ENCODE data around the gene IL37. TPM values are rescaled to one million over a fixed set of nuclear protein-coding genes. Genes with fewer than 3 reads are reported as not detected.

Gene IL37
- total RNA-seq, 1 experiment from 2014 or later, result not detected

- H3K36me3 Mint-ChIP-seq (ENCODE audit: insufficient read depth in 1 of 3, low read depth in 3 of 3), result no peaks in the 10 kb centered on the region
- no peak overlapping the region for H2BK20ac ChIP-seq (ENCODE audit: low read depth, low read length, poor library complexity, severe bottlenecking)
- peak overlapping the region; percentile 71 for H2AFZ ChIP-seq (ENCODE audit: low read length)
- WGBS (ENCODE audit: extremely low coverage, insufficient read length, low lambda C conversion rate), result no CpG with 5 or more reads among the region's 14 CpGs
- H3K27ac ChIP-seq (ENCODE audit: insufficient read length, low read depth, low read length), result no peak overlapping the region
- no peak overlapping the region for H2BK120ac ChIP-seq (ENCODE audit: low read depth, low read length, poor library complexity, severe bottlenecking)
- H3K9ac ChIP-seq (ENCODE audit: extremely low read depth, insufficient read length, low read length), result no peak overlapping the region
- no peak overlapping the region for H3K18ac ChIP-seq (ENCODE audit: insufficient read length, low read depth, low read length)
- no peak overlapping the region for H4K91ac ChIP-seq (ENCODE audit: insufficient read length, low read depth, low read length)
- peak; percentile 55 for TF ChIP-seq CTCF (conservative IDR thresholded peaks at IDR 0.05)
- H3K23me2 ChIP-seq (ENCODE audit: insufficient read length, low read depth, low read length, poor library complexity, severe bottlenecking), result no peaks in the 10 kb centered on the region
- no peak overlapping the region for H4K8ac ChIP-seq (replicated peaks; ENCODE audit: insufficient read length, low read depth, low read length)
- H3K4me1 Mint-ChIP-seq, result no peaks in the 10 kb centered on the region
- no peaks in the 10 kb centered on the region for H3K79me1 ChIP-seq (ENCODE audit: insufficient read depth, low read depth, low read length, poor library complexity, severe bottlenecking)
- no peak overlapping the region for H3K4me3 Mint-ChIP-seq
- H3K27ac Mint-ChIP-seq, result no peak overlapping the region
- H2BK12ac ChIP-seq (ENCODE audit: insufficient read length, low read depth, low read length), result no peak overlapping the region
- H2BK15ac ChIP-seq (ENCODE audit: low read depth, low read length), result no peak overlapping the region
- H3K4ac ChIP-seq (ENCODE audit: low read depth, low read length), result no peak overlapping the region; the same call in 1 of the 2 replicates
- H3K9me3 Mint-ChIP-seq, result no peaks in the 10 kb centered on the region
- no peak overlapping the region for H2BK5ac ChIP-seq (ENCODE audit: insufficient read length, low read length)
- no peak overlapping the region for H3K56ac ChIP-seq (ENCODE audit: insufficient read length, low read depth, low read length)
- no peak overlapping the region for H2AK5ac ChIP-seq (ENCODE audit: insufficient read length, low read length)
- no peaks in the 10 kb centered on the region for H3K27me3 ChIP-seq (ENCODE audit: insufficient read depth, low read length)
- no peak overlapping the region for H3K14ac ChIP-seq (ENCODE audit: insufficient read depth, low read length)
- H3K9me3 ChIP-seq (ENCODE audit: control insufficient read depth, low read depth, low read length), result no peaks in the 10 kb centered on the region
- no peaks in the 10 kb centered on the region for H4K20me1 ChIP-seq (ENCODE audit: control insufficient read depth, insufficient read depth, insufficient read length)
- H3K4me2 ChIP-seq (ENCODE audit: insufficient read depth, insufficient read length, low read length), result no peak overlapping the region
- H3K27me3 Mint-ChIP-seq (ENCODE audit: low read depth), result peaks cover 3% of the 10 kb centered on the region; the same call in 1 of the 2 replicates
- H3T11ph ChIP-seq (ENCODE audit: low read length), result no peak overlapping the region
- H3K4me1 ChIP-seq (ENCODE audit: insufficient read depth, low read length), result no peaks in the 10 kb centered on the region
- no peaks in the 10 kb centered on the region for H3K79me2 ChIP-seq (ENCODE audit: insufficient read depth, low read length)
- H4K5ac ChIP-seq (ENCODE audit: insufficient read length, low read depth, low read length), result no peak overlapping the region
- DNase-seq, result peak; percentile 53
- no peak overlapping the region for H3K23ac ChIP-seq (ENCODE audit: insufficient read length, low read depth, low read length)
Measured at GRCh38 chr2:112959109-112959812, 48.3 kb downstream of the IL37 start.

Measured in H9 (cell line).